Measurements from ENCODE around the gene EVI5L.

DNA sequence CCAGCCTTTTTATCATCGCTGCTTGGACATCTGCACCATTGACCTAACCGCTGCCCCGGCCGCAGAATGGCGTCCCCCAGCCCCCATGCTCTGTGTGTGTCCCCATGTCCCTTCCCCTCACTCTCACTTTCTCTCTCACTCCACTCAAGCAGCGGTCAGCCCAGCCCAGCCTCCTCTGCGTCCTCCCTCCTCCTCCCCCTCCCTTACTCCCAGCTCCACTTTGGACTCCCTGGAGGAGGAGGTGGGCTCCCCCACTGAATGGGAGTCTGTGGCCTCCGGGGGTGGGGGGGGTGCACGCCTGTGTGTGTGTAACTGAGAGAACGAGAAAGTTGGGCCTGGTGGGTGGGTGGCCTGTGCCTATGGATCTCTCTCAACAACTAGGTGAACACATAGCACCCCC lies 75.8 kb downstream of the EVI5L start:
- TF ChIP-seq, protein P1, sequence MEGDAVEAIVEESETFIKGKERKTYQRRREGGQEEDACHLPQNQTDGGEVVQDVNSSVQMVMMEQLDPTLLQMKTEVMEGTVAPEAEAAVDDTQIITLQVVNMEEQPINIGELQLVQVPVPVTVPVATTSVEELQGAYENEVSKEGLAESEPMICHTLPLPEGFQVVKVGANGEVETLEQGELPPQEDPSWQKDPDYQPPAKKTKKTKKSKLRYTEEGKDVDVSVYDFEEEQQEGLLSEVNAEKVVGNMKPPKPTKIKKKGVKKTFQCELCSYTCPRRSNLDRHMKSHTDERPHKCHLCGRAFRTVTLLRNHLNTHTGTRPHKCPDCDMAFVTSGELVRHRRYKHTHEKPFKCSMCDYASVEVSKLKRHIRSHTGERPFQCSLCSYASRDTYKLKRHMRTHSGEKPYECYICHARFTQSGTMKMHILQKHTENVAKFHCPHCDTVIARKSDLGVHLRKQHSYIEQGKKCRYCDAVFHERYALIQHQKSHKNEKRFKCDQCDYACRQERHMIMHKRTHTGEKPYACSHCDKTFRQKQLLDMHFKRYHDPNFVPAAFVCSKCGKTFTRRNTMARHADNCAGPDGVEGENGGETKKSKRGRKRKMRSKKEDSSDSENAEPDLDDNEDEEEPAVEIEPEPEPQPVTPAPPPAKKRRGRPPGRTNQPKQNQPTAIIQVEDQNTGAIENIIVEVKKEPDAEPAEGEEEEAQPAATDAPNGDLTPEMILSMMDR (IDR thresholded peaks at IDR 0.05): no peak
- TF ChIP-seq POLR2A (IDR thresholded peaks at IDR 0.05): no peak
